Tibial artery (tissue), 4 donors: ENCODE data around the gene LCE1E.

Source experiments
- DNase-seq, 2 donors: peaks; one replicate each; pipeline ENCODE4 v3.0.0-alpha.2; 2019
- H3K27ac ChIP-seq, 2 donors: fragments of 200-600 bp; sonication (generic) in 1 of 2; 1 replicate in 1 of 2; 2 replicates in 1 of 2; pipeline ENCODE4 v1.5.1; 2018 to 2019; ENCODE audit warnings: mild to moderate bottlenecking in 1 of 2
- H3K27me3 ChIP-seq, 2 donors: fragments of 200-600 bp; sonication (generic) in 1 of 2; one replicate each; pipeline versions ENCODE4 v1.5.1 to v1.6.0; 2016 to 2019
- H3K36me3 ChIP-seq, 3 donors: fragments of 200-600 bp; sonication (generic) in 2 of 3; one replicate each; pipeline ENCODE4 v1.5.1; 2016 to 2019; ENCODE audit warnings: mild to moderate bottlenecking in 2 of 3
- H3K4me1 ChIP-seq, 4 donors: fragments of 200-600 bp; sonication (generic) in 2 of 4; 1 replicate in 3 of 4; 2 replicates in 1 of 4; pipeline ENCODE4 v1.5.1; 2016 to 2019
- H3K4me3 ChIP-seq, 2 donors: fragments of 200-600 bp; sonication (generic) in 1 of 2; 1 replicate in 1 of 2; 2 replicates in 1 of 2; pipeline ENCODE4 v1.5.1; 2018 to 2019; ENCODE audit warnings: mild to moderate bottlenecking in 2 of 2
- H3K9me3 ChIP-seq, 3 donors: fragments of 200-600 bp; sonication (generic) in 1 of 3; one replicate each; pipeline ENCODE4 v1.5.1; 2016 to 2019
- intact Hi-C: fragments of 100-400 bp; cut with DNase I; formaldehyde crosslinking; loops from one replicate; pipeline ENCODE4 v1.15.0; 2023; ENCODE audit warnings: low total_unique reads
- TF ChIP-seq, protein P1 (sequence below), 2 experiments: fragments of 200-600 bp in 1 of 2; fragments of 450-650 bp in 1 of 2; IDR thresholded peaks; one replicate each; pipeline ENCODE4 v1.5.1; 2017 to 2019; ENCODE audit warnings: antibody characterized with exemption in 2 of 2, mild to moderate bottlenecking in 1 of 2, moderate library complexity in 1 of 2

Gene LCE1E

DNA sequence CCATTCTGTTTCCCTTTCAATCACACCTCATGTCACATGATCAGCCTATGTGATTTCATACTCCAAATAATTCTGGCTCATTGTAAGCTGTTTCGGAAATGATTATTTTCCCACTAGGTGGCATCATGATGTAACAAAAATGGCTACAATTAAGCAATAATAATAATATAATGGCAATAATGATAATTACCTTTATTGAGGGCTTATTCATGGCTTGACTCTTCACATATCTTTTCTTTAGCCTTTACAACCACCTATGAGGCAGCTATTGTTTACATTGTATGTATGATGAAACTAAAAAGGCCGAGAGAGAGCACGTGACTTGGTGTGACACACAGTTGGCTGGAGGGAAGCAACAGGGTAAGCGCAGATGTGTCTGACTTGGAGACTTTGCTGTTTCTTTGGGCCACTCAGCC lies 40.8 kb upstream of the LCE1E start:
- Histone ChIP-seq H3K4me3 (no peak overlapping the region), H3K4me1 (no peaks in the 10 kb centered on the region), H3K9me3 (no peaks in the 10 kb centered on the region), H3K36me3 (no peaks in the 10 kb centered on the region), H3K27me3 (no peaks in the 10 kb centered on the region), H3K27ac (no peak overlapping the region)
- intact Hi-C loops, result no loop called here
- TF ChIP-seq, protein P1, sequence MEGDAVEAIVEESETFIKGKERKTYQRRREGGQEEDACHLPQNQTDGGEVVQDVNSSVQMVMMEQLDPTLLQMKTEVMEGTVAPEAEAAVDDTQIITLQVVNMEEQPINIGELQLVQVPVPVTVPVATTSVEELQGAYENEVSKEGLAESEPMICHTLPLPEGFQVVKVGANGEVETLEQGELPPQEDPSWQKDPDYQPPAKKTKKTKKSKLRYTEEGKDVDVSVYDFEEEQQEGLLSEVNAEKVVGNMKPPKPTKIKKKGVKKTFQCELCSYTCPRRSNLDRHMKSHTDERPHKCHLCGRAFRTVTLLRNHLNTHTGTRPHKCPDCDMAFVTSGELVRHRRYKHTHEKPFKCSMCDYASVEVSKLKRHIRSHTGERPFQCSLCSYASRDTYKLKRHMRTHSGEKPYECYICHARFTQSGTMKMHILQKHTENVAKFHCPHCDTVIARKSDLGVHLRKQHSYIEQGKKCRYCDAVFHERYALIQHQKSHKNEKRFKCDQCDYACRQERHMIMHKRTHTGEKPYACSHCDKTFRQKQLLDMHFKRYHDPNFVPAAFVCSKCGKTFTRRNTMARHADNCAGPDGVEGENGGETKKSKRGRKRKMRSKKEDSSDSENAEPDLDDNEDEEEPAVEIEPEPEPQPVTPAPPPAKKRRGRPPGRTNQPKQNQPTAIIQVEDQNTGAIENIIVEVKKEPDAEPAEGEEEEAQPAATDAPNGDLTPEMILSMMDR (IDR thresholded peaks at IDR 0.05), result no peak
- DNase-seq, result no peak

DNA sequence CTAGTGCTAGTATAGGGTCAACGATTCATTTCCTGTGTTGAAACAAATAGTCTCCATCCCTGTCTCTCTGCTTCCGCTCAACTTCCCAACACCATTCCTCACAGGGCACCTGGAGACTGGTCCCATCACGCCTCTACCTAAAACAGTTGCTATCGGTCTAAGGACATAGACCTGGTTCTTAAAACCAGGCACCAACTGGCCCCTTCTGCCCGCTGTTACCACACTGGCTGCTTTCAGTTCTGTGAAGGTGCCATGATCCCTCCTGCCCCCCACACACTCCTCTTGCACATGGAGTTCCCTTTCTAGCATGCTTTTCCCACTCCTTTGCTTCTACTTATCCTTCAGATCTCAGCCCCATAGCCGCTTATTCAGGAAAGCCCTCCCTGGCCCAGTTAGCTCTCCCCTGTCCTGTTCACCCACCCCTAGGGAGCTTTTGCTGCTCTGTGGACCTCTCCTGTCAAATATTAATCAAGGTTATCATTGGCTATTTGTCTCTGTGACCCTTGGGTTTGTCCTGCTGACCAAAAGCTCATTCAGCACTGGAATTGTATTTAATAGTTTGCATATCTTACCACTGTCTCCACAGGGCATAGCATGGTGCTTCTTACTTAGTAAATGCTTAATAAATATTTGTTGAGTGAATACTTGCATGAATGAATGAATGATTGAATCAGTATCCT lies 40.2 kb upstream of the LCE1E start:
- no peak overlapping the region for H3K4me3 ChIP-seq
- intact Hi-C loops, result no loop called here

DNA sequence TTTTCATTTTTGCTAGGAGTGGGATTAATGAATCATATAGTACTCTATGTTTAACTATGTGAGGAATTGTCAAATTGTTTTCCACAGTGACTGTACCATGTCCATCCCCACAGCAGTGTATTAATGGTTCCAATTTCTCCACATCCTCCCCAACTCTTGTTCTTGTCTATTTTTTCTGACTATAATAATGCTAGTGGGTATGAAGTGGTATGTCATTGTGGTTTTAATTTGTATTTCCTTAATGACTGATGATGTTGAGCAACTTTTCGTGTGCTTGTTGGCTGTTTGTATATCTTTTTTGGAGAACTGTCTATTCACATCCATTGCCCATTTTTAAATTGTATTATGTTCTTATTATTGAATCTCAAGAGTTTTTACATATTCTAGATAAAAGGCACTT lies 38.2 kb upstream of the LCE1E start:
- Histone ChIP-seq H3K9me3 (no peaks in the 10 kb centered on the region), H3K36me3 (no peaks in the 10 kb centered on the region), H3K4me1 (no peaks in the 10 kb centered on the region), H3K27ac (no peak overlapping the region), H3K27me3 (no peaks in the 10 kb centered on the region), H3K4me3 (no peak overlapping the region)
- TF ChIP-seq, protein P1 (IDR thresholded peaks at IDR 0.05), result no peak
- intact Hi-C loops, result no loop called here
- no peak for DNase-seq

More for the DNA sequence above, 40.2 kb upstream of the LCE1E start:
- no peak for DNase-seq
- no peaks in the 10 kb centered on the region for H3K4me1 ChIP-seq
- H3K9me3 ChIP-seq, result no peaks in the 10 kb centered on the region
- no peaks in the 10 kb centered on the region for H3K27me3 ChIP-seq
- H3K36me3 ChIP-seq, result no peaks in the 10 kb centered on the region
- no peak overlapping the region for H3K27ac ChIP-seq
- TF ChIP-seq, protein P1 (IDR thresholded peaks at IDR 0.05), result no peak

DNA sequence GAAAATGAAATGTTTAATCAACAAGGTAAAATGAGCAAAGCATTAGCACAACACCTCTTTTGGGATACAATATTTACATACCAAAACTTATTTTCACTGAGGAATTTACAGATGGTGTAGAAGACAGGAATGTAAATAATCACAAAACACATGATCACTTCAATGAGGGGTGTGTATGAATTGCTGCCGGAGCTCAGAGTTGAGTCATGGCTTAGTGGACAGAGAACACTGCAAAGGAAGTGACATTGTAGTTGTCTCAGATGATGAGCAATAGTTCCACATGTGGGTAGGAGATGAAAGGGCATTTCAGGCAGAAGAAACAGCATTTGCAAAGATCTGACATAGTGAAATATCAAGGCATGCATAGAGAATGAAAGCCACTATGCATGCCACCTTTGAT lies 33.8 kb upstream of the LCE1E start:
- DNase-seq, result no peak
- TF ChIP-seq, protein P1 (IDR thresholded peaks at IDR 0.05), result no peak
- no peak overlapping the region for H3K4me3 ChIP-seq
- H3K9me3 ChIP-seq, result no peaks in the 10 kb centered on the region
- H3K27ac ChIP-seq, result no peak overlapping the region
- no peaks in the 10 kb centered on the region for H3K27me3 ChIP-seq
- intact Hi-C loops, result no loop called here
- H3K4me1 ChIP-seq, result no peaks in the 10 kb centered on the region
- H3K36me3 ChIP-seq, result no peaks in the 10 kb centered on the region

DNA sequence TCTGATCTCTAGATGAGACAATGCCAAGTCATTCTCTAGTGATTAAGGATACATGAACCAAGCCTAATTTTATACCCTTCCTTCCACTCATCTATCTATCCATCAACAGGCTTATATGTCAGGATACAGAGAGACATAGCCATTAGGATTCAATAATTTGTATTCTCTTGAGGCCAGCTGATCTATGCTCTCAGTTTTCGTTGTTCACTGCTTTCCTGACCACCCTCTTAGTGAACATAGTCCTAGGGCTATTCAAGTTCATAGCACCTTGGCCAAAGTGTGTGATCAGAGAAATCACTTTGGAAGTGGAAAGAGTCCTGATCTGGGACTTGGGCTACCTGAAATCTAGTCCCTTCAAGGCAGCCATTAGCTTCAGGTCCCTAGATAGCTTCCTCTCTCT lies 32.5 kb upstream of the LCE1E start:
- intact Hi-C loops, result no loop called here
- Histone ChIP-seq H3K4me3 (no peak overlapping the region), H3K27me3 (no peaks in the 10 kb centered on the region), H3K36me3 (no peaks in the 10 kb centered on the region), H3K9me3 (no peaks in the 10 kb centered on the region), H3K27ac (no peak overlapping the region), H3K4me1 (no peaks in the 10 kb centered on the region)
- TF ChIP-seq, protein P1 (IDR thresholded peaks at IDR 0.05), result no peak
- DNase-seq, result no peak

DNA sequence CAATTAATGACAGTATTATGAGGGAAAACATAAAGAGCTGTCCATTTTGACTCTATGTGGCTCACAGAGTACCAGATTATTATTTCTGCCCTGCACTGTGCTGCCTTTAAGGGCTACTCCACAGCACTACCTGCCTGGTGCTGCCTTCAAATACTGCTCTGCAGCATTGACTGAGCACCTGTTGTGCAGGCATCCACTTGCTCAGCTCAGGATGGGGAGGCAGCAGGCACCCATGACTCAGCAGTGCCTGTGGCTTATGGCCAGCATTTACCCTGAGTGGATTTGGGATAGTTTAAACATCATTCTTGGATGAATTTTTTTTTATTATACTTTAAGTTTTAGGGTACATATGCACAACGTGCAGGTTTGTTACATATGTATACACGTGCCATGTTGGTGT lies 29.2 kb upstream of the LCE1E start:
- DNase-seq, result no peak
- TF ChIP-seq, protein P1 (IDR thresholded peaks at IDR 0.05), result no peak
- intact Hi-C loops, result no loop called here
- no peaks in the 10 kb centered on the region for H3K9me3 ChIP-seq
- H3K4me1 ChIP-seq, result no peaks in the 10 kb centered on the region
- H3K4me3 ChIP-seq, result no peak overlapping the region
- H3K36me3 ChIP-seq, result no peaks in the 10 kb centered on the region
- no peak overlapping the region for H3K27ac ChIP-seq
- H3K27me3 ChIP-seq, result no peaks in the 10 kb centered on the region
